HL-60 (cell line): ENCODE measurements around the gene IL31.

Source experiments
- CTCF ChIP-seq: IDR thresholded peaks from one replicate; pipeline ENCODE4 v1.5.1; 2011; ENCODE audit warnings: low read length, control low read depth, inconsistent platforms; ENCODE audit not compliant: insufficient read depth
- POLR2AphosphoS5 ChIP-seq: IDR thresholded peaks from 2 replicates; pipeline ENCODE4 v1.6.1; 2012; ENCODE audit warnings: low read depth
- SPI1 ChIP-seq: IDR thresholded peaks from 2 replicates; pipeline ENCODE4 v1.6.1; 2012; ENCODE audit warnings: low read depth, mild to moderate bottlenecking, borderline replicate concordance
- TF ChIP-seq, protein P1 (sequence below): IDR thresholded peaks from 2 replicates; pipeline ENCODE4 v1.6.1; 2012; ENCODE audit warnings: low read depth; ENCODE audit not compliant: insufficient replicate concordance

GRCh38 chr12:122185079-122185478 lies 11.1 kb upstream of the IL31 start:
- TF ChIP-seq CTCF (no peak), POLR2AphosphoS5 (no peak), SPI1 (no peak)
- TF ChIP-seq, protein P1, sequence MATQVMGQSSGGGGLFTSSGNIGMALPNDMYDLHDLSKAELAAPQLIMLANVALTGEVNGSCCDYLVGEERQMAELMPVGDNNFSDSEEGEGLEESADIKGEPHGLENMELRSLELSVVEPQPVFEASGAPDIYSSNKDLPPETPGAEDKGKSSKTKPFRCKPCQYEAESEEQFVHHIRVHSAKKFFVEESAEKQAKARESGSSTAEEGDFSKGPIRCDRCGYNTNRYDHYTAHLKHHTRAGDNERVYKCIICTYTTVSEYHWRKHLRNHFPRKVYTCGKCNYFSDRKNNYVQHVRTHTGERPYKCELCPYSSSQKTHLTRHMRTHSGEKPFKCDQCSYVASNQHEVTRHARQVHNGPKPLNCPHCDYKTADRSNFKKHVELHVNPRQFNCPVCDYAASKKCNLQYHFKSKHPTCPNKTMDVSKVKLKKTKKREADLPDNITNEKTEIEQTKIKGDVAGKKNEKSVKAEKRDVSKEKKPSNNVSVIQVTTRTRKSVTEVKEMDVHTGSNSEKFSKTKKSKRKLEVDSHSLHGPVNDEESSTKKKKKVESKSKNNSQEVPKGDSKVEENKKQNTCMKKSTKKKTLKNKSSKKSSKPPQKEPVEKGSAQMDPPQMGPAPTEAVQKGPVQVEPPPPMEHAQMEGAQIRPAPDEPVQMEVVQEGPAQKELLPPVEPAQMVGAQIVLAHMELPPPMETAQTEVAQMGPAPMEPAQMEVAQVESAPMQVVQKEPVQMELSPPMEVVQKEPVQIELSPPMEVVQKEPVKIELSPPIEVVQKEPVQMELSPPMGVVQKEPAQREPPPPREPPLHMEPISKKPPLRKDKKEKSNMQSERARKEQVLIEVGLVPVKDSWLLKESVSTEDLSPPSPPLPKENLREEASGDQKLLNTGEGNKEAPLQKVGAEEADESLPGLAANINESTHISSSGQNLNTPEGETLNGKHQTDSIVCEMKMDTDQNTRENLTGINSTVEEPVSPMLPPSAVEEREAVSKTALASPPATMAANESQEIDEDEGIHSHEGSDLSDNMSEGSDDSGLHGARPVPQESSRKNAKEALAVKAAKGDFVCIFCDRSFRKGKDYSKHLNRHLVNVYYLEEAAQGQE: no peak
